ENCODE data around the gene WDR91. TPM values are rescaled to one million over a fixed set of nuclear protein-coding genes. Genes with fewer than 3 reads are reported as not detected.

The WDR91 gene
- total RNA-seq, 6 donors from 2014 or later: 19.0 to 180 (median 27.5) TPM

DNA sequence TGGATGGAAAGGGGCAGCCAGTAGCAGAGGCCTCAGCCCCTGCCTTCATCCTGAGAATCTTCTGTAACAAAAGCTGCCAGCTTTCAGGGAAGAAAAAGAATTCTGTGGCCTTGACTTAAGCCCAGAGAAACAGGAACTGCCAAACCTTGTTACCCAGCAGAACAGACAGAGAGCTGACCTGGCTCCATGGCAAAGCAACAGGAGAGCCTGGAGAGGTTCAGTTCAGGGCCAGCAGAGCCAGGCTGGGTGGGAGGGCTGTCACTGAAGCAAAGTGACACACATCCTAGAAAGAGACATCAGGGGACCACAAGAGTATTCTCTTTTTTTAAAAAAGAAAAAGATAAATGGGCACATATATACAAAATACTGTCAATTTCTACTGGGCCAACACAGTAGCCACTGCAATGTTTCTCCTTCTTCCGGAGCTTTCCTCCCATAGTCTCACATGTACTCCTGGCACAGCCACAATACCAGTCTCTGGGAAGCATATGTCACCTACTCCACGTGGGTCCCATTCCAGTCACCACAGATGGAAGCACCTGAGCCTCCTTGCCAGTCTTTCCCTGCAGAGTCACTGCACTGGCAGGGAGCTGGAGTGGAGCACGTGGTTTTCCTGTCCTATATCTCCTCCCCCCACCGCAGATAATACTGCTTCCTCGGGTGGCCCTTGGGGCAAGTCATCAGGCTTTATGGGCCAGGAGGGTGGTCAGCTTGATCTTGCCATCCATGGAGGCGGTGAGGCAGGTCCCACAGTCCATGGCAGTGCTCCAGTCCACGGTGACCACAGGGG lies 25.7 kb downstream of the WDR91 start:
- Histone ChIP-seq H3K4me3 (no peak overlapping the region), H3K27ac (no peak overlapping the region), H3K4me1 (no peaks in the 10 kb centered on the region), H3K27me3 (no peaks in the 10 kb centered on the region), H3K36me3 (peaks cover 38 to 89% (median 81%) of the 10 kb centered on the region in 4 donors), H3K9me3 (peaks cover 12 to 24% (median 21%) of the 10 kb centered on the region in 4 donors)
- no peak for DNase-seq
- TF ChIP-seq POLR2A (IDR thresholded peaks at IDR 0.05) (no peak), POLR2AphosphoS5 (IDR thresholded peaks at IDR 0.05) (no peak), EP300 (IDR thresholded peaks at IDR 0.05) (no peak)
- TF ChIP-seq, protein P1, sequence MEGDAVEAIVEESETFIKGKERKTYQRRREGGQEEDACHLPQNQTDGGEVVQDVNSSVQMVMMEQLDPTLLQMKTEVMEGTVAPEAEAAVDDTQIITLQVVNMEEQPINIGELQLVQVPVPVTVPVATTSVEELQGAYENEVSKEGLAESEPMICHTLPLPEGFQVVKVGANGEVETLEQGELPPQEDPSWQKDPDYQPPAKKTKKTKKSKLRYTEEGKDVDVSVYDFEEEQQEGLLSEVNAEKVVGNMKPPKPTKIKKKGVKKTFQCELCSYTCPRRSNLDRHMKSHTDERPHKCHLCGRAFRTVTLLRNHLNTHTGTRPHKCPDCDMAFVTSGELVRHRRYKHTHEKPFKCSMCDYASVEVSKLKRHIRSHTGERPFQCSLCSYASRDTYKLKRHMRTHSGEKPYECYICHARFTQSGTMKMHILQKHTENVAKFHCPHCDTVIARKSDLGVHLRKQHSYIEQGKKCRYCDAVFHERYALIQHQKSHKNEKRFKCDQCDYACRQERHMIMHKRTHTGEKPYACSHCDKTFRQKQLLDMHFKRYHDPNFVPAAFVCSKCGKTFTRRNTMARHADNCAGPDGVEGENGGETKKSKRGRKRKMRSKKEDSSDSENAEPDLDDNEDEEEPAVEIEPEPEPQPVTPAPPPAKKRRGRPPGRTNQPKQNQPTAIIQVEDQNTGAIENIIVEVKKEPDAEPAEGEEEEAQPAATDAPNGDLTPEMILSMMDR (IDR thresholded peaks at IDR 0.05): no peak
- no peak for ATAC-seq (ENCODE audit: low FRiP score in 2 of 2)
- WGBS, 2 donors: 72 to 81% methylated on average over 3 to 7 of the region's 7 CpGs

DNA sequence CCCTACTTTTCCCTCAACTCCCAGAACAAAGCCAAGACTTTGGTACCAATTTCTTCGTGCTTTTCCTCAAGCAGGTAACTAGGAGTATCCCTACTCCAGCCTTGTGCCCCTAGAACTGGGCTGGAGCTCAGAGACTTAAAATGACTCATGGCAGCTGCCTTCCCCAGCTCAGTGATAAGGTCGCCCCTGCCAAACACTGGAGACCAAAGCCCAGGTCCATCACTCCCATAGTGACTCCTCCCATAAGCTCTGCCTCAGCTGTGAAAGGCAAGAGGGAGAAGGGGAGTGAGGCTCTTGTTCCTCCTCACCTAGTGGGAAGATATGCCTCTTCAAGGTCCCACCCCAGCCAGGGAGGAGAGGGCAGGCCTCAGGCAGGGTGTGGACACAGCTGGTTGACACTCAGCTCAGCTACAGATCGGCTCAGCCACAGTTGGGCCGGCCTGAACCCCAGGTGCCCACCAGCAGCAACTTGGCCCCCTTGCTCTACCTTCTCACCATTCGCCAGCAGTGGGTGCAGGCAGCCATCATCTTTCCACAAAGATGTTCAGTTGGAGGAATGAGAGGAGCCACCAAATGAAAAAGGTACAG lies 27.0 kb downstream of the WDR91 start:
- peaks cover 38 to 78% (median 74%) of the 10 kb centered on the region in 4 donors for H3K36me3 ChIP-seq
- no peak for TF ChIP-seq EP300 (IDR thresholded peaks at IDR 0.05)
- TF ChIP-seq, protein P1 (IDR thresholded peaks at IDR 0.05): no peak
- TF ChIP-seq POLR2AphosphoS5 (IDR thresholded peaks at IDR 0.05): no peak
- no peak for TF ChIP-seq POLR2A (IDR thresholded peaks at IDR 0.05)
- 90 to 97% methylated on average over 5 of the region's 5 CpGs for WGBS, 2 donors
- ATAC-seq (ENCODE audit: low FRiP score in 2 of 2): no peak
- no peak for DNase-seq
- no peak overlapping the region for H3K4me3 ChIP-seq
- H3K27ac ChIP-seq: no peak overlapping the region
- H3K4me1 ChIP-seq: no peaks in the 10 kb centered on the region
- H3K27me3 ChIP-seq: no peaks in the 10 kb centered on the region
- peaks cover 12 to 32% (median 30%) of the 10 kb centered on the region in 4 donors for H3K9me3 ChIP-seq

DNA sequence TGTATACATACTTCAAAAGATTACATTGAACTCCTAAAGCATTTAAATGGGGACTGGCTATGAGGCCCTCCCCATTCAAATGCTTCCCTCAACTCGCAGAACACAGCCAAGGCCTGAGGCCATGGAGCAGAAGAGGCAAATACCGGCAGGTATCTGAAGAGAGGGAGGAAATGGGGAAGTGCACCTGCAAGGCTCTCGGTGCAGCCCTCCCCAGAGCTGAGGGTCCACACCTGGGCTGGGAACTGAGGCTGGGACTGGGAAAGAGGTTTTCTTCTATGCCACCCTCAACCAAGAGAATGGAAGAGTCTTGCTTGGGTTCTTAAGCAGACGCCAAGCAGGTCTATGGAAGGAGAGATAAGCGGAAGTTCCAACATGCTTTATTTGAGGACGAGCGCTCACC lies 27.8 kb downstream of the WDR91 start:
- H3K27me3 ChIP-seq: no peaks in the 10 kb centered on the region
- no peak overlapping the region for H3K27ac ChIP-seq
- TF ChIP-seq POLR2AphosphoS5 (IDR thresholded peaks at IDR 0.05): no peak
- no peak for TF ChIP-seq POLR2A (IDR thresholded peaks at IDR 0.05)
- no peak for TF ChIP-seq EP300 (IDR thresholded peaks at IDR 0.05)
- H3K4me1 ChIP-seq: no peaks in the 10 kb centered on the region
- no peak for DNase-seq
- H3K4me3 ChIP-seq: no peak overlapping the region
- ATAC-seq (ENCODE audit: low FRiP score in 2 of 2): no peak
- 93 to 96% methylated on average over 7 of the region's 7 CpGs for WGBS, 2 donors
- peaks cover 12 to 36% (median 30%) of the 10 kb centered on the region in 4 donors for H3K9me3 ChIP-seq
- peaks cover 30 to 70% (median 65%) of the 10 kb centered on the region in 4 donors for H3K36me3 ChIP-seq

DNA sequence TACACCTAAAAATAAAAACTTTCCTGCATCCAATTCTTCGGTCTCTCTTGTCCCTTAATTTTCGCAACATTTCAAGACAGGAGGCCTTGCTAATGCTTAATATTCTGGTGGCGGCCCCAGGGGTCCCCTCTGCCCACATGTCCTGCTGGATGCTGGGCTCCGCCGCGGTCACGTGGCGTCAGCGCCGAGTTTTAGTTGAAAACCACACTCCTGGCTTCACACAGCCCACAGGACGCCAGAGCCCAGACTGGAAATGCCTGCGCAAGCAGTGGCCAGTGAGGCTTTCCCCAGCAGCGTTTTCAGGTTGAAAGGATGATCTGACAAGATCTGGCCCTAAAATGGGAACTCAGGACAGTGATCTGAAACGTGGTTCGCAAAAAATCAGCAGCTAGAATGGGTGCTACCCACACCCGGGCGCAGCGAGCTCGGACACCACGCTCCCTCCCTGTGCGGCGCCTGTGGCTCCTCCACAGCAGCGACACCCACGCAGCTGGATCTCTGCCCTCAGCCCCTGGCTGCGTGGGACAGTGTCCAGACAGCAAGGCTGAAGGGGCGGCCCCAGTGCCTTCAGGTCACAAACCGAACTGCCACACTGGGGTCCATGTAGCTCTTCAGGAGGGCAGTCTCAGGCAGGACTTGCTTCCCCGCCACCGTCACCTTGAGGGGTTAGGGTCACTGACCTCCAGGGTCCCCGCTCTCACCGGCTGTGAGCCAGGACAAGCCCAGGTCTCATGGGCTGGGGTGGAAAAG lies 29.2 kb downstream of the WDR91 start:
- ATAC-seq (ENCODE audit: low FRiP score in 2 of 2) (no peak), DNase-seq (peak in 1 of 2 donors; percentile 74)
- H3K4me1 ChIP-seq: no peaks in the 10 kb centered on the region
- H3K36me3 ChIP-seq: peaks cover 24 to 57% (median 53%) of the 10 kb centered on the region in 4 donors
- TF ChIP-seq, protein P1 (IDR thresholded peaks at IDR 0.05): no peak
- peaks cover 12 to 36% (median 30%) of the 10 kb centered on the region in 4 donors for H3K9me3 ChIP-seq
- WGBS, 2 donors: 98% methylated on average over 17 to 30 of the region's 31 CpGs
- no peak overlapping the region for H3K27ac ChIP-seq
- H3K27me3 ChIP-seq: no peaks in the 10 kb centered on the region
- H3K4me3 ChIP-seq: no peak overlapping the region

Data from upper lobe of left lung (tissue), 6 donors.